GM19035 (cell line): ENCODE results near the gene CTNND1.

ENCODE experiments used
- ATAC-seq: cut with Tn5 transposase; IDR thresholded peaks from one replicate; pipeline ENCODE4 v1.9.1; 2021; ENCODE audit not compliant: unreplicated experiment

CTNND1 gene

GRCh38 chr11:57763568-57763967, 2.0 kb downstream of the CTNND1 start:
- ATAC-seq: no peak

- no peak for ATAC-seq
Measured at GRCh38 chr11:57764021-57764420, 2.4 kb downstream of the CTNND1 start.

- ATAC-seq: no peak
Measured at GRCh38 chr11:57764566-57764965, 3.0 kb downstream of the CTNND1 start.

GRCh38 chr11:57764972-57765371, 3.4 kb downstream of the CTNND1 start:
- no peak for ATAC-seq

GRCh38 chr11:57770793-57771192, 9.2 kb downstream of the CTNND1 start:
- no peak for ATAC-seq

- ATAC-seq: no peak
Measured at GRCh38 chr11:57771365-57771764, 9.8 kb downstream of the CTNND1 start.

GRCh38 chr11:57772562-57772961, 11.0 kb downstream of the CTNND1 start:
- no peak for ATAC-seq

GRCh38 chr11:57773026-57773598, 11.5 kb downstream of the CTNND1 start:
- no peak for ATAC-seq

- ATAC-seq: no peak
Measured at GRCh38 chr11:57775491-57775890, 13.9 kb downstream of the CTNND1 start.

GRCh38 chr11:57776031-57776521, 14.5 kb downstream of the CTNND1 start:
- ATAC-seq: no peak

- no peak for ATAC-seq
Measured at GRCh38 chr11:57776577-57777210, 15.1 kb downstream of the CTNND1 start.

- no peak for ATAC-seq
Measured at GRCh38 chr11:57777969-57778317, 16.3 kb downstream of the CTNND1 start.

GRCh38 chr11:57778318-57779037, 16.9 kb downstream of the CTNND1 start:
- no peak for ATAC-seq

GRCh38 chr11:57779276-57779675, 17.7 kb downstream of the CTNND1 start:
- no peak for ATAC-seq

GRCh38 chr11:57781529-57781943, 19.9 kb downstream of the CTNND1 start:
- ATAC-seq: no peak

GRCh38 chr11:57785072-57785471, 23.5 kb downstream of the CTNND1 start:
- ATAC-seq: no peak

- no peak for ATAC-seq
Measured at GRCh38 chr11:57786436-57786835, 24.8 kb downstream of the CTNND1 start.

- ATAC-seq: no peak
Measured at GRCh38 chr11:57787006-57787604, 25.5 kb downstream of the CTNND1 start.

- ATAC-seq: no peak
Measured at GRCh38 chr11:57787920-57788702, 26.5 kb downstream of the CTNND1 start.

- no peak for ATAC-seq
Measured at GRCh38 chr11:57788703-57789088, 27.1 kb downstream of the CTNND1 start.
